ENCODE measurements around the gene L3MBTL3. TPM values are rescaled to one million over a fixed set of nuclear protein-coding genes. Genes with fewer than 3 reads are reported as not detected.

The L3MBTL3 gene
- total and polyA plus RNA-seq, 2 experiments from 2014 or later = 8.7 to 11.2 TPM

DNA sequence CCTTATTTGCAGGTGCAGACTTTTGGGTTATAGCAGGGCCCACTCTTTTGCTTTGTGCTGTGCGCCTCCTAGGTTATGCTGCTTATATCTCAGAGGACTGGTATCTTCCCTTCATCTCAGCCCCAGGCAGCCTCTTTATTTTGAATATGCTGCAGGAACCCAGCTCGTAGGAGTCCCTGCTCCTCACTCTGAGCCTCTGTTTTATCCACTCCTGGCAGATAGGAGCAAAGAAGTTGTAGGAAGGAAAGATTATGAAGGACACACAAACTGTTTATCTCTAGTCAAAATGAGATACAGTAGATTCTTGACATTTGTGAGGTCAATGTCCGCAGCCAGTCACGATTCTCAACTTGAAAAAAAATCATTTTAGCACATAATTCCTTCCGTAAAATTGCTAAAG is 15.6 kb downstream of the L3MBTL3 start (continued):
- TF ChIP-seq, protein P1, sequence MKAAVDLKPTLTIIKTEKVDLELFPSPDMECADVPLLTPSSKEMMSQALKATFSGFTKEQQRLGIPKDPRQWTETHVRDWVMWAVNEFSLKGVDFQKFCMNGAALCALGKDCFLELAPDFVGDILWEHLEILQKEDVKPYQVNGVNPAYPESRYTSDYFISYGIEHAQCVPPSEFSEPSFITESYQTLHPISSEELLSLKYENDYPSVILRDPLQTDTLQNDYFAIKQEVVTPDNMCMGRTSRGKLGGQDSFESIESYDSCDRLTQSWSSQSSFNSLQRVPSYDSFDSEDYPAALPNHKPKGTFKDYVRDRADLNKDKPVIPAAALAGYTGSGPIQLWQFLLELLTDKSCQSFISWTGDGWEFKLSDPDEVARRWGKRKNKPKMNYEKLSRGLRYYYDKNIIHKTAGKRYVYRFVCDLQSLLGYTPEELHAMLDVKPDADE (IDR thresholded peaks at IDR 0.05) = no peak
- TF ChIP-seq, protein P2, sequence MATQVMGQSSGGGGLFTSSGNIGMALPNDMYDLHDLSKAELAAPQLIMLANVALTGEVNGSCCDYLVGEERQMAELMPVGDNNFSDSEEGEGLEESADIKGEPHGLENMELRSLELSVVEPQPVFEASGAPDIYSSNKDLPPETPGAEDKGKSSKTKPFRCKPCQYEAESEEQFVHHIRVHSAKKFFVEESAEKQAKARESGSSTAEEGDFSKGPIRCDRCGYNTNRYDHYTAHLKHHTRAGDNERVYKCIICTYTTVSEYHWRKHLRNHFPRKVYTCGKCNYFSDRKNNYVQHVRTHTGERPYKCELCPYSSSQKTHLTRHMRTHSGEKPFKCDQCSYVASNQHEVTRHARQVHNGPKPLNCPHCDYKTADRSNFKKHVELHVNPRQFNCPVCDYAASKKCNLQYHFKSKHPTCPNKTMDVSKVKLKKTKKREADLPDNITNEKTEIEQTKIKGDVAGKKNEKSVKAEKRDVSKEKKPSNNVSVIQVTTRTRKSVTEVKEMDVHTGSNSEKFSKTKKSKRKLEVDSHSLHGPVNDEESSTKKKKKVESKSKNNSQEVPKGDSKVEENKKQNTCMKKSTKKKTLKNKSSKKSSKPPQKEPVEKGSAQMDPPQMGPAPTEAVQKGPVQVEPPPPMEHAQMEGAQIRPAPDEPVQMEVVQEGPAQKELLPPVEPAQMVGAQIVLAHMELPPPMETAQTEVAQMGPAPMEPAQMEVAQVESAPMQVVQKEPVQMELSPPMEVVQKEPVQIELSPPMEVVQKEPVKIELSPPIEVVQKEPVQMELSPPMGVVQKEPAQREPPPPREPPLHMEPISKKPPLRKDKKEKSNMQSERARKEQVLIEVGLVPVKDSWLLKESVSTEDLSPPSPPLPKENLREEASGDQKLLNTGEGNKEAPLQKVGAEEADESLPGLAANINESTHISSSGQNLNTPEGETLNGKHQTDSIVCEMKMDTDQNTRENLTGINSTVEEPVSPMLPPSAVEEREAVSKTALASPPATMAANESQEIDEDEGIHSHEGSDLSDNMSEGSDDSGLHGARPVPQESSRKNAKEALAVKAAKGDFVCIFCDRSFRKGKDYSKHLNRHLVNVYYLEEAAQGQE (IDR thresholded peaks at IDR 0.05; ENCODE audit: unreplicated experiment) = no peak
- TF ChIP-seq EZH2phosphoT487 (IDR thresholded peaks at IDR 0.05; ENCODE audit: unreplicated experiment) (no peak), ZNF331 (CRISPR knock-in tag; IDR thresholded peaks at IDR 0.05; ENCODE audit: low read depth) (no peak), JUNB (IDR thresholded peaks at IDR 0.05; ENCODE audit: unreplicated experiment) (no peak), ZNF114 (CRISPR knock-in tag; IDR thresholded peaks at IDR 0.05) (no peak)

DNA sequence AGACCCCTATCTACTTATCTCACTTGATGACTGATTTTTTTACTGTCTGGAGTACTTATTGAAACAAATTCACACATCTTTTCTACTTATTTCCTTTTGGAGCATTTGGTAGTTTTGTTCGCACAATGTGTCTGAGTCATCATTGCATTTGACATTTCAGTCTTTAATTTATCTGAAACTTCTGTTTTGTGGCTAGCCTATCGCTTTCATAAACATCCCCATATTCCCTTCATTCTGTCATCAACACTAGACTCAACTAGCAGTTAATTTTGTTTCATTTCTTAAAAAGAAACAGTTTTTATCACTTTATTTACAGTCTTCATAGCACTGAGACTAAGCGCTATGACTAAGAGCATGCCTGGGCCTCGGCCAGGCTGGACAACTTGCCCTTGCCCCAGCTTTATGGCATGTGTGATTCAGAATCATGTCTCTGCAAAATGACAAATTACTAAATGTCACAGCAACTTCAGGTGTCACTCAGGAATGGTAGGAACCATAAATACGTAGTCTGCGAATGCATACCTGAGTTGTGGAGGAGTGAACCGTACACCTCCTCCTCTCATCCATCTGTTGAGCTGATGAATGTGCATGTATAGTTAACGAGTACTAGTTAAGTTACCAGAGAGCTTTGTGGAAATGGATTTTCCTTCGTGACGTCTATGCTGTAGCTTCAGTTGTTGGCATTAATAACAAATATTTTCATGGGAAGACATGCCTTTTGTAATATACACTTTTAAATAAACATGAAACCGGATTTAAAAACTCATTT is 16.2 kb downstream of the L3MBTL3 start:
- no peaks in the 10 kb centered on the region for H3K27me3 ChIP-seq (ENCODE audit: insufficient read depth)
- Mint-ChIP-seq H3K36me3 (ENCODE audit: low read depth) (peaks cover 4% of the 10 kb centered on the region; the same call in 1 of the 3 replicates), H3K9me3 (no peaks in the 10 kb centered on the region), H3K27me3 (ENCODE audit: insufficient read depth, low read depth, poor library complexity) (no peaks in the 10 kb centered on the region), H3K27ac (no peak overlapping the region; the same call in 1 of the 2 replicates), H3K4me1 (peaks cover 18% of the 10 kb centered on the region), H3K4me3 (no peak overlapping the region)
- H3F3A ChIP-seq (replicated peaks; ENCODE audit: low read depth) = no peaks in the 10 kb centered on the region
- H3K9me2 ChIP-seq (ENCODE audit: insufficient read depth) = no peaks in the 10 kb centered on the region
- H3K4me3 ChIP-seq = no peak overlapping the region
- no peak overlapping the region for H2AFZ ChIP-seq
- H3K79me2 ChIP-seq (replicated peaks; ENCODE audit: insufficient read depth) = peaks cover 13% of the 10 kb centered on the region
- 0 out of 2 replicates have a peak, but pooled peaks cover 4% of the 10 kb centered on the region for H4K20me1 ChIP-seq (replicated peaks; ENCODE audit: insufficient read depth)
- H3K4me1 ChIP-seq (ENCODE audit: insufficient read depth) = no peaks in the 10 kb centered on the region; the same call in 1 of the 2 replicates
- DNase-seq (ENCODE audit: low spot score) (no peak), ATAC-seq (no peak)
- H3K4me2 ChIP-seq = no peak overlapping the region
- TF ChIP-seq, protein P3, sequence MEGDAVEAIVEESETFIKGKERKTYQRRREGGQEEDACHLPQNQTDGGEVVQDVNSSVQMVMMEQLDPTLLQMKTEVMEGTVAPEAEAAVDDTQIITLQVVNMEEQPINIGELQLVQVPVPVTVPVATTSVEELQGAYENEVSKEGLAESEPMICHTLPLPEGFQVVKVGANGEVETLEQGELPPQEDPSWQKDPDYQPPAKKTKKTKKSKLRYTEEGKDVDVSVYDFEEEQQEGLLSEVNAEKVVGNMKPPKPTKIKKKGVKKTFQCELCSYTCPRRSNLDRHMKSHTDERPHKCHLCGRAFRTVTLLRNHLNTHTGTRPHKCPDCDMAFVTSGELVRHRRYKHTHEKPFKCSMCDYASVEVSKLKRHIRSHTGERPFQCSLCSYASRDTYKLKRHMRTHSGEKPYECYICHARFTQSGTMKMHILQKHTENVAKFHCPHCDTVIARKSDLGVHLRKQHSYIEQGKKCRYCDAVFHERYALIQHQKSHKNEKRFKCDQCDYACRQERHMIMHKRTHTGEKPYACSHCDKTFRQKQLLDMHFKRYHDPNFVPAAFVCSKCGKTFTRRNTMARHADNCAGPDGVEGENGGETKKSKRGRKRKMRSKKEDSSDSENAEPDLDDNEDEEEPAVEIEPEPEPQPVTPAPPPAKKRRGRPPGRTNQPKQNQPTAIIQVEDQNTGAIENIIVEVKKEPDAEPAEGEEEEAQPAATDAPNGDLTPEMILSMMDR (conservative IDR thresholded peaks at IDR 0.05; ENCODE audit: low read depth in 2 of 2) = no peak
- TF ChIP-seq EZH2 (IDR thresholded peaks at IDR 0.05; ENCODE audit: low read depth, unreplicated experiment) = no peak
- no peak overlapping the region for H3K27ac ChIP-seq (ENCODE audit: low read depth)
- no peaks in the 10 kb centered on the region for H3K36me3 ChIP-seq (ENCODE audit: insufficient read depth)

Measured in GM23338 (cell line).